VCaP (cell line): ENCODE data around the gene DNAJB14.

ENCODE experiments used
- H3K27ac ChIP-seq: fragments of 450-650 bp; 2 replicates; pipeline ENCODE4 v1.5.1; 2017
- CTCF ChIP-seq: fragments of 450-650 bp; conservative IDR thresholded peaks from 2 replicates; pipeline ENCODE4 v1.5.1; 2017; ENCODE audit warnings: mild to moderate bottlenecking, moderate library complexity

DNAJB14 gene

DNA sequence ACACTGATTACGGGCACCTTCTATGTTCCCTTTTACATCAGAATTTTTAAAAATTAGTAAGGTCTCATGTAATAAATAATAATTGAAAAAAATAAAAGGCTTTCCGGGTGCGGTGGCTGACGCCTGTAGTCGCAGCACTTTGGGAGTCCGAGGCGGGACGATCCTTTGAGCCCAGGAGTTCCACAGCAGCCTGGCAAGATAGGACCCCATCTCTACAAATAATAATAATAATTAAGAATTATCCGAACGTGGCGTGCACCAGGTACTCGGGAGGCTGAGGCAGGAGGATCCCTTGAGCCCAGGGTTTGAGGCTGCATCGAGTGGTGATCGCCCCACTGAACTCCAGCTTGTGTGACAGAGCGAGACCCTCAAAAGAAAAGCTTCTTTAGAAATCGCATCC is 51.4 kb downstream of the DNAJB14 start:
- peak overlapping the region; percentile 78 for H3K27ac ChIP-seq
- no peak for TF ChIP-seq CTCF

GRCh38 chr4:99894161-99894997 is 52.0 kb downstream of the DNAJB14 start, which contains the start of gene LAMTOR3:
TSS of gene LAMTOR3 (minus strand) at chr4:99894427. CDS start at chr4:99893963, 464 bp downstream.
- peak within 1 kb of the TSS; percentile 78 for H3K27ac ChIP-seq
- TF ChIP-seq CTCF = no peak

DNA sequence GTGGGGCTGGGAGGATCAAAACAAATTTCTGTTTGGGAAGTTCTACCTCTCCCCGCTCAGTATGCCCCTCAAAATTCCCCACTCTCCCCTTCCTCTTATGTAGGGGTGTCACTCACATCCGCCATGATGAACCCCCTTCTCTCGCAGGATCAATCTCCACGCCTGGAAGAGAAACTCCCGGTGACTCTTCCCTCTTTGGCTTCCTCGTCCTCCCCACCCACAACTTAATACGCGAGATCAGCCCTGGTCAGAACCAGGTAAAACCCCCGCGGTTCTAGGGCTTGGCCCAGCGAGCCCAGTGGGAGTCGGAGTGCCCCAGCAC is 52.6 kb downstream of the DNAJB14 start:
- no peak for TF ChIP-seq CTCF
- peak overlapping the region; percentile 78 for H3K27ac ChIP-seq

DNA sequence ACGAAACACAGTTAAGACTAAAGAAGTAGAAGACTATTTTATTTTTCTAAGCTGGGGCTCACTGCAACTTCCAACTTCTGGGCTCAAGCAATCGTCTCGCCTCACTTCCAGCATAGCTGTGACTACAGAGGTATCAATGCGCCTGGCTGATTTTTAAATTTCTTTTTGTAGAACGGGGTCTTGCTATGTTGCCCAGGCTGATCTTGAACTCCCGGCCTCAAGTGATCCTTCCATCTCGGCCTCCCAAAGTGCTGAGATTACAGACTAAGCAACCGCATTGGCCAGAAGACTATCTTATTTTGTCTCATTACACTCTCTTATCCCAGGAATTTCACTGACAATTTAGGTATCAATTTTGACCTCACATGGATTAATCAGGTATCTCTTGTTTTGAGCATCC is 53.4 kb downstream of the DNAJB14 start:
- no peak for TF ChIP-seq CTCF
- no peak overlapping the region for H3K27ac ChIP-seq

DNA sequence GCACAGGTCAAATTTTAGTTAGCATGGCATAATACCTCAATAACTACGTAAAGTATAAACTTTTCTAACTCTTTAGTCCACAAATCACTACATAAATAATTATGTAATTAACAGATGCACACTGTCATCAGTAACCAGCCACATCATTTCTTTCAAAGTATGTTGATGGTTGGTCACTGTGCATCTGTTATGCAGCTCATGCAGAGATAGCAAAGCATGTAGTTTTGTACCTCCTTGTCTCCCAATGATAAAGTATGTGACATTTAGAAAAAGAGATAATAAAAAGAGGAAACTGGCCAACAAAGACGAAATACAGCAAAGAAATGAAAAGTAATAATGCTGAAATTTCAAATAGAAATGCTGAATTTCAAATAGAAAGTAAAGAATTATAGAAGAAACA is 55.1 kb downstream of the DNAJB14 start:
- TF ChIP-seq CTCF = no peak
- H3K27ac ChIP-seq = no peak overlapping the region

DNA sequence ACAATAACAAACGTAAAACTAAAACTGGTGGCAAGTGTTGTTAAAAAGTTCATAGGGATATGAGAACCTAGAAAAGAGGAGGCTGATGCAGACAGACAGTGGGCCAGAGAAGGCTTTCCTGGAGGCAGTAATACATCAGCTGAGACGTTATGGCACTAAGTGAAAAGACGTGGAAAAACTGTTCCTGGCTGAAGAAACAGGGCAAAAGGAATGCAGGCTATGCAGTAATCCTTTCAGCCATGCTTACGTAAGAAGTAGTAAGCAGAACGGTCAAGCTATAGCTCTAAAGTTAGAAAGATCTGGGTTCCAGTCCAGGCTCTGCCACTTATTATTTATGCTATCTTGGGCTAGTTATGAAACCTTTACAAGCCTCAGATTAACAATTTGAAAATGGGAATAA is 58.6 kb downstream of the DNAJB14 start:
- no peak for TF ChIP-seq CTCF

GRCh38 chr4:99886146-99886545 is 60.3 kb downstream of the DNAJB14 start:
- no peak for TF ChIP-seq CTCF
- no peak overlapping the region for H3K27ac ChIP-seq

More for the DNA sequence above, 58.6 kb downstream of the DNAJB14 start:
- H3K27ac ChIP-seq = no peak overlapping the region
